HepG2 (cell line): Measurements from ENCODE around the gene AARS1. TPM values are rescaled to one million over a fixed set of nuclear protein-coding genes. Genes with fewer than 3 reads are reported as not detected.
A peak's percentile ranks its signal among the peaks of the same experiment; 100 is the strongest.

ENCODE experiments used
- CEBPZ ChIP-seq: IDR thresholded peaks from 2 replicates; pipeline ENCODE4 v1.6.1; 2012; ENCODE audit warnings: low read length, improper control_type of control experiment
- DR1 ChIP-seq: sonication (generic); formaldehyde crosslinking; IDR thresholded peaks from 2 replicates; pipeline ENCODE4 v1.8.0; 2021; ENCODE audit warnings: mild to moderate bottlenecking, missing genetic modification reagents, inconsistent platforms
- HOMEZ ChIP-seq: IDR thresholded peaks from 2 replicates; pipeline ENCODE4 v1.6.1; 2016; ENCODE audit warnings: low read depth
- NFRKB ChIP-seq: fragments of 450-650 bp; IDR thresholded peaks from 2 replicates; pipeline ENCODE4 v1.6.1; 2017
- PCBP1 ChIP-seq: fragments of 200-400 bp; formaldehyde crosslinking; IDR thresholded peaks from 2 replicates; pipeline ENCODE4 v1.6.1; 2017; ENCODE audit warnings: mild to moderate bottlenecking, low read depth, low read length, borderline replicate concordance
- SMAD1 ChIP-seq: sonication (generic); formaldehyde crosslinking; IDR thresholded peaks from 2 replicates; pipeline ENCODE4 v1.4.0; 2020; ENCODE audit warnings: missing genetic modification reagents, low read depth, mild to moderate bottlenecking, borderline replicate concordance
- THYN1 ChIP-seq: sonication (generic); formaldehyde crosslinking; IDR thresholded peaks from 2 replicates; pipeline ENCODE4 v1.8.1; 2023; ENCODE audit warnings: low read depth, mild to moderate bottlenecking, moderate library complexity, missing genetic modification reagents, borderline replicate concordance
- TOE1 ChIP-seq: sonication (generic); formaldehyde crosslinking; IDR thresholded peaks from 2 replicates; pipeline ENCODE4 v1.4.0; 2020; ENCODE audit warnings: mild to moderate bottlenecking, missing genetic modification reagents
- ZBTB8A ChIP-seq: sonication (generic); formaldehyde crosslinking; IDR thresholded peaks from 2 replicates; pipeline ENCODE4 v1.4.0; 2020; ENCODE audit warnings: mild to moderate bottlenecking, low read depth, missing genetic modification reagents, borderline replicate concordance
- ZNF430 ChIP-seq: sonication (generic); formaldehyde crosslinking; IDR thresholded peaks from 2 replicates; pipeline ENCODE4 v1.9.0; 2021; ENCODE audit warnings: mild to moderate bottlenecking, missing genetic modification reagents
- ZNF441 ChIP-seq: sonication (generic); formaldehyde crosslinking; IDR thresholded peaks from 2 replicates; pipeline ENCODE4 v1.7.0; 2021; ENCODE audit warnings: missing genetic modification reagents, borderline replicate concordance
- ZNF552 ChIP-seq: sonication (generic); formaldehyde crosslinking; IDR thresholded peaks from 2 replicates; pipeline ENCODE4 v1.9.0; 2022; ENCODE audit warnings: missing genetic modification reagents, mild to moderate bottlenecking, borderline replicate concordance
- ZNF574 ChIP-seq: sonication (generic); formaldehyde crosslinking; IDR thresholded peaks from 2 replicates; pipeline ENCODE4 v1.4.0; 2020; ENCODE audit warnings: missing genetic modification reagents
- ZNF672 ChIP-seq: sonication (generic); formaldehyde crosslinking; IDR thresholded peaks from 2 replicates; pipeline ENCODE4 v1.8.1; 2022; ENCODE audit warnings: missing genetic modification reagents
- ZNF747 ChIP-seq: sonication (generic); formaldehyde crosslinking; IDR thresholded peaks from 2 replicates; pipeline ENCODE4 v1.8.1; 2023; ENCODE audit warnings: missing genetic modification reagents, mild to moderate bottlenecking, borderline replicate concordance
- ZNF75D ChIP-seq: sonication (generic); formaldehyde crosslinking; IDR thresholded peaks from 2 replicates; pipeline ENCODE4 v1.8.1; 2023; ENCODE audit warnings: missing genetic modification reagents, mild to moderate bottlenecking, borderline replicate concordance
- ZSCAN29 ChIP-seq: sonication (generic); formaldehyde crosslinking; conservative IDR thresholded peaks from 2 replicates; pipeline ENCODE4 v1.4.0; 2020; ENCODE audit warnings: mild to moderate bottlenecking, missing genetic modification reagents
- ZSCAN5A ChIP-seq: sonication (generic); formaldehyde crosslinking; IDR thresholded peaks from 2 replicates; pipeline ENCODE4 v1.8.0; 2022; ENCODE audit warnings: mild to moderate bottlenecking, missing genetic modification reagents, borderline replicate concordance
- polyA plus RNA-seq, 8 experiments: library from polyadenylated mRNA; depleted of rRNA in 3 of 8; stranded (reverse) in 7 of 8; unstranded in 1 of 8; fragments of >200 nt; fragmentation: Illumina TruSeq in 4 of 8; extraction: Trizol in 4 of 8; gene quantifications; 2 replicates each; pipeline versions ENCODE4 v1.2.1 to v1.2.3, GENCODE V29; 2011 to 2016; ENCODE audit warnings: low read depth in 4 of 8, missing spikeins in 1 of 8, mixed read lengths in 1 of 8; ENCODE audit not compliant: insufficient read depth in 1 of 8
- total RNA-seq, 5 experiments: library from RNA; depleted of rRNA; stranded (reverse); fragments of >200 nt; fragmentation: Illumina TruSeq; extraction: Trizol; gene quantifications; 2 replicates each; pipeline ENCODE4 v1.2.3, GENCODE V29; 2016; ENCODE audit warnings: low read depth in 1 of 5

AARS1 gene
- total and polyA plus RNA-seq, 2 of the 13 experiments (the other 11 are each of a cell fraction or from before 2014, with no cell fraction given), result 107 to 132 TPM

GRCh38 chr16:70298988-70299938 is 10.0 kb upstream of the AARS1 start, which contains the start of gene DDX19B (continued):
- TF ChIP-seq ZSCAN5A, result peak; percentile 89
- no peak; the same call in 1 of the 2 replicates for TF ChIP-seq DR1 (CRISPR knock-in tag)
- peak; percentile 82 for TF ChIP-seq ZNF552 (CRISPR knock-in tag)
- peak; percentile 98 for TF ChIP-seq ZNF430
- no peak for TF ChIP-seq NFRKB
- TF ChIP-seq SMAD1 (CRISPR knock-in tag), result peak; percentile 96; the same call in 1 of the 2 replicates
- peak; percentile 80; the same call in 1 of the 2 replicates for TF ChIP-seq PCBP1
- no peak for TF ChIP-seq CEBPZ
- TF ChIP-seq ZNF672, result no peak
- TF ChIP-seq HOMEZ (CRISPR knock-in tag), result peak; percentile 54
- no peak for TF ChIP-seq ZNF75D (CRISPR knock-in tag)
- TF ChIP-seq ZNF441 (CRISPR knock-in tag), result peak; percentile 82
- TF ChIP-seq TOE1 (CRISPR knock-in tag), result no peak
- peak; percentile 83 for TF ChIP-seq ZNF574 (CRISPR knock-in tag)
- peak; percentile 99 for TF ChIP-seq ZNF747
- no peak for TF ChIP-seq ZBTB8A (CRISPR knock-in tag)
- 0 out of 2 replicates have a peak, but pooled peaks have one; percentile 22 for TF ChIP-seq THYN1 (CRISPR knock-in tag)
- peak; percentile 82 for TF ChIP-seq ZSCAN29 (CRISPR knock-in tag)
